ENCODE measurements around the gene CAMSAP2.
A peak's percentile ranks its signal among the peaks of the same experiment; 100 is the strongest.

The CAMSAP2 gene

DNA sequence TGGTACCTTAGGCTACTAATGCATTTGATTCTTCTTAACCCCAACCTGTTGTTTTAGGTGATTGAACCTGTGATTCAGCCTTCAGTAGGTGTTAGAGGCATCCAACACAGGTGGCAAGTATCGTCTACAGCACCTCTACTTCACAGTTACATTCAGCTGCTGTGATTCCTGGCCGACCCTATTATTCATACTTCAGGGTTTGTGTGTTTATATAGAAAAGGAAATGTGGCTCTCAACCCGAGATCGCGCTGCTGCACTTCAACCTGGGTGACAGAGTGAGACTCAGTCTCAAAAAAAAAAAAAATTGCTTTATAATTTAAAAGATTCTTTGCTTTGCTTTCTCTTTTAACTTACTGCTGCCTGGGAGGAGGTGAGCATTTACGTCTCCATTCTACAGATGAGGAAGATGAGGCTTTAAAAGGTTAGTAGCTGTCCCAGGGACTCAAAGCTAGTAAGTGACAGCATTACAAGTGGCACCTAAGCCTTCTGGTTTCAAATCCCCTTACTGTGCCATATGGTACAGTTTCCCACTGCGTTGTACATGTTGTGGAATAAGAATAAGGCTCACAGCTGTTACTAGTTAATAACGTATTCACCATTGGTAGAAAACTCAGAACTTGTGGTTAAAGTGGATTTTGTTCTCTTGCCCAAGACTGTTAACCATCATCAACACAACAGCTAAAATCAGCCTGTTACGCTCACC lies 124.2 kb downstream of the CAMSAP2 start:
- TF ChIP-seq, protein P1, sequence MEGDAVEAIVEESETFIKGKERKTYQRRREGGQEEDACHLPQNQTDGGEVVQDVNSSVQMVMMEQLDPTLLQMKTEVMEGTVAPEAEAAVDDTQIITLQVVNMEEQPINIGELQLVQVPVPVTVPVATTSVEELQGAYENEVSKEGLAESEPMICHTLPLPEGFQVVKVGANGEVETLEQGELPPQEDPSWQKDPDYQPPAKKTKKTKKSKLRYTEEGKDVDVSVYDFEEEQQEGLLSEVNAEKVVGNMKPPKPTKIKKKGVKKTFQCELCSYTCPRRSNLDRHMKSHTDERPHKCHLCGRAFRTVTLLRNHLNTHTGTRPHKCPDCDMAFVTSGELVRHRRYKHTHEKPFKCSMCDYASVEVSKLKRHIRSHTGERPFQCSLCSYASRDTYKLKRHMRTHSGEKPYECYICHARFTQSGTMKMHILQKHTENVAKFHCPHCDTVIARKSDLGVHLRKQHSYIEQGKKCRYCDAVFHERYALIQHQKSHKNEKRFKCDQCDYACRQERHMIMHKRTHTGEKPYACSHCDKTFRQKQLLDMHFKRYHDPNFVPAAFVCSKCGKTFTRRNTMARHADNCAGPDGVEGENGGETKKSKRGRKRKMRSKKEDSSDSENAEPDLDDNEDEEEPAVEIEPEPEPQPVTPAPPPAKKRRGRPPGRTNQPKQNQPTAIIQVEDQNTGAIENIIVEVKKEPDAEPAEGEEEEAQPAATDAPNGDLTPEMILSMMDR (IDR thresholded peaks at IDR 0.05; ENCODE audit: low read depth, low read length), result no peak
- in situ Hi-C loops (cut with HindIII; ENCODE audit: low sequenced_read_pairs), result no loop called here
- H3K4me3 ChIP-seq (ENCODE audit: low read depth, low read length), result no peak overlapping the region
- DNase-seq (ENCODE audit: low read depth, low spot score), result no peak

DNA sequence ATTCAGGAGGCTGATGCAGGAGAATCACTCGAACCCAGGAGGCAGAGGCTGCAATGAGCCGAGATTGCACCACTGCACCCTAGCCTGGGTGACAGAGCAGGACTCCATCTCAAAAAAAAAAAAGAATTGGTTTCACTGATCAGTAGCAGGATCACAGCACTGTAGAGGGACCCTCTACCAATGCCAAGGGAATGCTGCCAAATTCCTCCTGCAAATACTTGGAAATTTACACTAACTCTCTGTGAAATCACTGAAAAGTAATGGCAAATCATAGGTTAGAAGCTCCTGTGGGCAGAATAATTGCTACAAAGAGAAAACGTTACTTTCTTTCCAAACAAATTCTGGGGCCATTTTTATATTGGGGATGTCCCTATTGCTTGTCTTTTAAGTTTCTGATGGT lies 127.4 kb downstream of the CAMSAP2 start:
- in situ Hi-C loops (cut with HindIII; ENCODE audit: low sequenced_read_pairs), result no loop called here
- no peak overlapping the region for H3K4me3 ChIP-seq (ENCODE audit: low read depth, low read length)
- no peak for DNase-seq (ENCODE audit: low read depth, low spot score)
- TF ChIP-seq, protein P1 (IDR thresholded peaks at IDR 0.05; ENCODE audit: low read depth, low read length), result no peak

DNA sequence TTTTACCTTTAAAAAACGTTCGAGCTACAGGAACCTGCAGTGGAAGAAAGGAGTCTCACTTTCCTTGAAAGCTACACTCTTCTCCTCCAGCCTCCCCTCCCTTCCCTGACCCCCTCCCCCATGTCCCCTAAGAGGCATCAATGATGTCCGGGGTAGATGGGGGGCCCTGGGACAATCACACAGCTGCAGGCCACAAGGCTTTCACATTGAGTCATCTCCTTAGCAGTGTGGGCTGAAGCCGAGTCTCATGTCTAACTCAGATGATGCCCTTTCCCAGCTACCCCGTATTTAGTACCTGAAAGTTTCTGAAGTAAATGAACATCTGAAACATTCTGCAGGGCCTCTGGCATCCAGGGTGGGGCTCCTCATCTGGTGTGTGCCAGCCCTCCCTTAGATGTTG lies 127.8 kb downstream of the CAMSAP2 start:
- H3K4me3 ChIP-seq (ENCODE audit: low read depth, low read length), result no peak overlapping the region
- TF ChIP-seq, protein P1 (IDR thresholded peaks at IDR 0.05; ENCODE audit: low read depth, low read length), result no peak
- peak; percentile 24 for DNase-seq (ENCODE audit: low read depth, low spot score)
- in situ Hi-C loops (cut with HindIII; ENCODE audit: low sequenced_read_pairs), result no loop called here

DNA sequence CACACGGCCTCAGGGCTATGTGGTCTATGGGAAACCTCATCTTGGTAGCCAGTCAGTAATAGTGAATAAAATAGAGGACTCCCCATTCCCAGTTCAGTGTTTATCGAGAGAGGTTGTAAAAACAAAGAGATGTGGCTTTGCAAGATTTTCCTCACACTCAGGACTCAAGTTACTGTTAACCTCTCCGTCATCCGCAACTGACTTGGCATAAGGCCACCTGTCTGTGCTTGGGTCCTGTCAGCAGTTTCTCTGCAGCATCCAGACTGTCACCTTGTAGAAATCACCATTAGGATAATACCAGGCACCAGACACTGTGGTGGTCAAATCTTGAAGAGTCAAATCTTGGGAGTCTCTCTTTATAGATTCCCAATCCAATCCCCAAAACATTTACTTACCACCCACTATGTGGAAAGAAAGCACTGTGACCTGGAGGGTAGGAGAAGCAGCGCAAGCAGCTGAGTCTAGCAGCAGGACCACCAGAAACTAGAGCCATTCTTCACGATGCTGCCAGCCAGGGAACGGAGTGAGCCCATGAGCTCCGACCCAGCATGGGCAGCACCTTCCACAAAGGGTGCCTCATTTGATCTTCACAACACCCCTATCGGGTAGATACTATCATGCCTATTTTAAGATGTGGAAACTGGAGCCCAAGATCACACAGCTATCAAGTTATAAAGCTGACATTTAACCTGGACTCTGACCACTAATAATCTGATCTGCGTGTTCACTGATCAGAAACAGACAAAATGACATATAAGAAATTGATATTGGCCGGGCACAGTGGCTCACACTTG lies 128.5 kb downstream of the CAMSAP2 start:
- TF ChIP-seq, protein P1 (IDR thresholded peaks at IDR 0.05; ENCODE audit: low read depth, low read length), result no peak
- DNase-seq (ENCODE audit: low read depth, low spot score), result peak; percentile 51
- in situ Hi-C loops (cut with HindIII; ENCODE audit: low sequenced_read_pairs), result no loop called here
- no peak overlapping the region for H3K4me3 ChIP-seq (ENCODE audit: low read depth, low read length)

DNA sequence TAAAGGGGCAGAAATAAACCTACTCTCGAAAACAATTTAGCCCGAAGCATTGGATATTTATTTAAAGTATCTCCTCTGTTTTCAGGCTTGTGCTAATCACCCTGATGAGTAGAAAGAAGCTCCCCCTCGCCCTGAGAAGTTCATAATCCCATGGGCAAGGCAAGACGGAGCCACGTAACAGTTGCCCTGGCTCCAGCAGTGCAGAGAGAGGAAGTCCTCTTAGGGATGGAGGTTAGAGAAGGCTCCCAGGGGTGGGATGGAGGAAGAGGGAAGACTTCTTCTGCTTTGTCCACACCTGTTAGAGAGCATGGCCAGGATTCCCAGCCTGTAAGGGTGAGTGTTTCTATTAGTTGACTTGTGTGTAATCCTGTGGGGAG lies 130.7 kb downstream of the CAMSAP2 start:
- in situ Hi-C loops (cut with HindIII; ENCODE audit: low sequenced_read_pairs), result no loop called here
- TF ChIP-seq, protein P1 (IDR thresholded peaks at IDR 0.05; ENCODE audit: low read depth, low read length), result no peak
- H3K4me3 ChIP-seq (ENCODE audit: low read depth, low read length), result no peak overlapping the region
- no peak for DNase-seq (ENCODE audit: low read depth, low spot score)

DNA sequence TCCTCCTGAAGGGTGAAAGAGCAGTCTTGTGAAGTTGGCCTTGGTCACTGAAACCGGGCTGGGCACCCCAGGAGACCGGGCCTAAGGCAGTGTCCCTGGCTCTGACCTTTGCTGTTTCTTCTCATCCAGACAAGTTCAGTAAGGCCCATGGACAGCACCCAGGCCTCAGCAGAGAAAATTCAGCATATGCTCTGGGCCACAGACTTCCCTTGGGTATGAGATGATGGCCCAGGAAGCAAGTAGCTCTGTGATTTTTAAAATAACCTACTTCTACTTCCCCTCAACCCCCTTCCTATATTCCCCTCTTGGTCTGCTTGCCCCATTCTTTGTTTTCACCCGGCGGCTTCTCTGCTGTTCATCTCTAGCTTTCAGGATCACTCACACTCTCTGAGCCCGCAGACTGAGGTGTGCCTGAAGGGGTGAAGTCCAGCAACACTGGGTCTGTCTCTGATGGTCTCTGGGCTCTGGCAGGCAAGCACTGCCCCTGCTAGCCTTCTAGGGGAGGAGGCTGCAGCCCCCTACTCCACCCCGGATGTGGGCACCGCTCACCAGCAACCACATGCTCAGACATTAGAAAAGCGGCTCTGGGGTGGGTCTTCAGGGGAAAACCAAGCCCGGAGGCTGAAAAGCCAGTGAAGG lies 131.2 kb downstream of the CAMSAP2 start:
- H3K4me3 ChIP-seq (ENCODE audit: low read depth, low read length), result no peak overlapping the region

More for the DNA sequence above, 131.2 kb downstream of the CAMSAP2 start:
- DNase-seq (ENCODE audit: low read depth, low spot score), result no peak
- in situ Hi-C loops (cut with HindIII; ENCODE audit: low sequenced_read_pairs), result no loop called here
- TF ChIP-seq, protein P1 (IDR thresholded peaks at IDR 0.05; ENCODE audit: low read depth, low read length), result no peak
